ENCODE data around the gene CFAP47. TPM values are rescaled to one million over a fixed set of nuclear protein-coding genes. Genes with fewer than 3 reads are reported as not detected.
"Not testable (repeated sequence)": the region's sequence is repeated elsewhere in the genome, so short reads cannot be mapped to it uniquely, and the experiment has no call there.

Gene CFAP47
- not detected in 2 replicates for total RNA-seq

GRCh38 chrX:35919536-35920309 is at the start of gene CFAP47:
Gene CFAP47 (plus strand): TSS chrX:35919734. CDS start chrX:35919800, 66 bp downstream.
- intact Hi-C loops (cut with micrococcal nuclease) = no loop called here

GRCh38 chrX:35880601-35881000 is 38.9 kb upstream of the CFAP47 start:
- intact Hi-C loops (cut with micrococcal nuclease) = no loop called here

- intact Hi-C loops (cut with micrococcal nuclease) = no loop called here
These were observed 33.4 kb upstream of the CFAP47 start for GRCh38 chrX:35886135-35886534.

GRCh38 chrX:35890699-35891098 is 28.8 kb upstream of the CFAP47 start:
- intact Hi-C loops (cut with micrococcal nuclease) = loop anchor here (2.0 kb wide), 1 partner anchor 976 kb away; no protein-coding TSS in a partner anchor

GRCh38 chrX:35986816-35987215 is 67.3 kb downstream of the CFAP47 start:
- intact Hi-C loops (cut with micrococcal nuclease) = not testable (repeated sequence)

- intact Hi-C loops (cut with micrococcal nuclease) = no loop called here
These were observed 87.7 kb downstream of the CFAP47 start for GRCh38 chrX:36007207-36007606.

- intact Hi-C loops (cut with micrococcal nuclease) = no loop called here
These were observed 99.6 kb downstream of the CFAP47 start for GRCh38 chrX:36019125-36019524.

GRCh38 chrX:36035550-36035949 is 116.0 kb downstream of the CFAP47 start:
- intact Hi-C loops (cut with micrococcal nuclease) = no loop called here

- intact Hi-C loops (cut with micrococcal nuclease) = no loop called here
These were observed 143.2 kb downstream of the CFAP47 start for GRCh38 chrX:36062778-36063177.

- intact Hi-C loops (cut with micrococcal nuclease) = no loop called here
These were observed 151.5 kb downstream of the CFAP47 start for GRCh38 chrX:36071061-36071460.

- intact Hi-C loops (cut with micrococcal nuclease) = not testable (repeated sequence)
These were observed 155.5 kb downstream of the CFAP47 start for GRCh38 chrX:36075009-36075408.

GRCh38 chrX:36083256-36083655 is 163.7 kb downstream of the CFAP47 start:
- intact Hi-C loops (cut with micrococcal nuclease) = no loop called here

GRCh38 chrX:36087366-36087765 is 167.8 kb downstream of the CFAP47 start:
- intact Hi-C loops (cut with micrococcal nuclease) = no loop called here

- intact Hi-C loops (cut with micrococcal nuclease) = not testable (repeated sequence)
These were observed 169.4 kb downstream of the CFAP47 start for GRCh38 chrX:36088939-36089338.

GRCh38 chrX:36102425-36102824 is 182.9 kb downstream of the CFAP47 start:
- intact Hi-C loops (cut with micrococcal nuclease) = no loop called here

- intact Hi-C loops (cut with micrococcal nuclease) = no loop called here
These were observed 196.7 kb downstream of the CFAP47 start for GRCh38 chrX:36116222-36116621.

GRCh38 chrX:36159254-36159653 is 239.7 kb downstream of the CFAP47 start:
- intact Hi-C loops (cut with micrococcal nuclease) = no loop called here

GRCh38 chrX:36160081-36160480 is 240.5 kb downstream of the CFAP47 start:
- intact Hi-C loops (cut with micrococcal nuclease) = no loop called here

- intact Hi-C loops (cut with micrococcal nuclease) = no loop called here
These were observed 279.0 kb downstream of the CFAP47 start for GRCh38 chrX:36198575-36198974.

GRCh38 chrX:36199928-36200327 is 280.4 kb downstream of the CFAP47 start:
- intact Hi-C loops (cut with micrococcal nuclease) = no loop called here

- intact Hi-C loops (cut with micrococcal nuclease) = no loop called here
These were observed 295.4 kb downstream of the CFAP47 start for GRCh38 chrX:36214924-36215323.

- intact Hi-C loops (cut with micrococcal nuclease) = no loop called here
These were observed 299.3 kb downstream of the CFAP47 start for GRCh38 chrX:36218801-36219200.

GRCh38 chrX:36234840-36235528 is 315.4 kb downstream of the CFAP47 start:
- intact Hi-C loops (cut with micrococcal nuclease) = not testable (repeated sequence)

All from T-helper 2 cell treated with Interferon-gamma antibody and Interleukin-4, amounts not matched to agents 100 ng/mL and 5 ng/mL, for 36 hours (primary cell).